Omental fat pad (tissue), 4 donors: Measurements from ENCODE around the gene SKA2. TPM values are rescaled to one million over a fixed set of nuclear protein-coding genes. Genes with fewer than 3 reads are reported as not detected.

Experiments used
- ATAC-seq: fragments of 150-250 bp; one replicate; pipeline ENCODE4 v1.9.1; 2016; ENCODE audit warnings: mild to moderate bottlenecking, moderate library complexity; ENCODE audit not compliant: low FRiP score
- DNase-seq: peaks from one replicate; pipeline ENCODE4 v3.0.0-alpha.2; 2019; ENCODE audit warnings: low spot score
- CTCF ChIP-seq, 3 donors: fragments of 450-650 bp; IDR thresholded peaks; one replicate each; pipeline ENCODE4 v1.5.1; 2016 to 2017; ENCODE audit warnings: antibody characterized with exemption in 3 of 3, mild to moderate bottlenecking in 3 of 3, moderate library complexity in 2 of 3
- total RNA-seq, 4 donors: library from RNA; depleted of rRNA; stranded (reverse); fragments of >200 nt; gene quantifications; one replicate each; pipeline ENCODE4 v1.1.0, GENCODE V29; 2016

Gene SKA2
- total RNA-seq, 4 donors from 2014 or later, result 11.8 to 28.4 (median 20.2) TPM

- DNase-seq (no peak), ATAC-seq (no peak)
- no peak for TF ChIP-seq CTCF (IDR thresholded peaks at IDR 0.05)
Observed at GRCh38 chr17:59152925-59153324, 2.1 kb downstream of the SKA2 start.

- DNase-seq (no peak), ATAC-seq (no peak)
- no peak for TF ChIP-seq CTCF (IDR thresholded peaks at IDR 0.05)
Observed at GRCh38 chr17:59151591-59151990, 3.4 kb downstream of the SKA2 start.

GRCh38 chr17:59151006-59151405 lies 4.0 kb downstream of the SKA2 start:
- no peak for TF ChIP-seq CTCF (IDR thresholded peaks at IDR 0.05)

GRCh38 chr17:59149841-59150511 lies 5.0 kb downstream of the SKA2 start:
- TF ChIP-seq CTCF (IDR thresholded peaks at IDR 0.05), result no peak
- ATAC-seq (no peak), DNase-seq (no peak)

More at GRCh38 chr17:59151006-59151405, 4.0 kb downstream of the SKA2 start:
- DNase-seq, result no peak
- ATAC-seq, result no peak

- DNase-seq (no peak), ATAC-seq (no peak)
- TF ChIP-seq CTCF (IDR thresholded peaks at IDR 0.05), result no peak
Observed at GRCh38 chr17:59149051-59149450, 5.9 kb downstream of the SKA2 start.

GRCh38 chr17:59145571-59146096 lies 9.4 kb downstream of the SKA2 start:
- no peak for TF ChIP-seq CTCF (IDR thresholded peaks at IDR 0.05)
- ATAC-seq, result no peak
- DNase-seq, result no peak

GRCh38 chr17:59141860-59142259 lies 13.1 kb downstream of the SKA2 start:
- no peak for DNase-seq
- no peak for TF ChIP-seq CTCF (IDR thresholded peaks at IDR 0.05)

More at GRCh38 chr17:59141860-59142259, 13.1 kb downstream of the SKA2 start:
- ATAC-seq, result no peak
